GM12873 (cell line): ENCODE results near the gene GRM4.

ENCODE experiments used
- CTCF ChIP-seq: IDR thresholded peaks from 2 replicates; pipeline ENCODE4 v1.5.1; 2012; ENCODE audit warnings: low read depth, mild to moderate bottlenecking, moderate library complexity, low read length, control low read depth; ENCODE audit not compliant: insufficient read depth; ENCODE audit errors: missing control alignments

Gene GRM4

GRCh38 chr6:34090529-34090928, 55.4 kb downstream of the GRM4 start:
- TF ChIP-seq CTCF: no peak

DNA sequence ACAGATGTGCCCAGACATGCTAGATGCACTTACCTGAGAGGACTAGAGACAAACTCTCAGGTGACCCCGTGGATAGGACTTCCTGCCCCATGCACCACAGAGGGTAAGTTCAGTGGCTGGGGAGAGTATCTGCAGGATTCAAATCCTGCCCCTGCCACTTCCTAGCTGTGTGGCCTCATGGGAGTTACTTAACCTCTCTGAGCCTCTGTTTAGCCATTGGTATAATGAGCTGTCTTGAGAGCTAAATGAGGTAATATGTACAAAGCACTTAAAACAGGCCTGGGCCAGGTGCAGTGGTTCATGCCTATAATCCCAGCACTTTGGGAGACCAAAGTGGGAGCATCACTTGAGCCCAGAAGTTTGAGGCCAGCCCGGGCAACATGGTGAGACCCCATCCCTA, 59.3 kb downstream of the GRM4 start:
- no peak for TF ChIP-seq CTCF

DNA sequence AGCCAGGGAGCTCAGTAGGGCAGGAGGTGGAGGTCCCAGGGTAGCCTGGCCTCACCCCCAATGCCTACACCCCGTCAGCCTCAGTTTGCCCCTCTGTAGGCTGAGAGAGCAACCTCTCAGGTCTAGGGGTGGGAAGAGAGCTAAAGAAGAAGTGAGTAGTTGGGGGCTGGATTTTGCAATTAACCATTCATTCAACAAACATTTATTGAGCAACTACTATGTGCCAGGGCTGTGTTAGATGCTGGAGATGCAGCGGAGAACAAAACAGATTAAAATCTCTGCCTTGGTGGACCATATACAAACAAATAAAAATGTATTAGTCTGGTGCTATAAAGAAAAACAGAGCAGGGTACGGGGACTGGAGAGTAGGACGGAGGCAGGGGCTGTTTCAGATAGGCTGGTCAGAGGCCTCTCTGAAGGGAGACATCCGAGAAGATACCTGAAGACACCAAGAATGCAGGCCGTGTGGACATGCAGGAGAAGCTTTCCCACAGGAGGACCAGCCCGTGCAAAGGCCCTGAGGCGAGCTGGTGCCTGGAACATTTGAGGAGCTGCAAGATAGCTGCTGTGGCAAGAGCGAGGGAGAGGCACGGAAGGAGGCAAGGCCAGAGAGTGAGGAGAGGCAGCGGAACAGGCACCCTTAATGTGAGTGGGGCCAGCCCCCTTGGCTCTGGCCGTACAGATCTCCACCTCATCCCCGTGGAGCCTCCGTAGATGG, 60.3 kb downstream of the GRM4 start:
- no peak for TF ChIP-seq CTCF

DNA sequence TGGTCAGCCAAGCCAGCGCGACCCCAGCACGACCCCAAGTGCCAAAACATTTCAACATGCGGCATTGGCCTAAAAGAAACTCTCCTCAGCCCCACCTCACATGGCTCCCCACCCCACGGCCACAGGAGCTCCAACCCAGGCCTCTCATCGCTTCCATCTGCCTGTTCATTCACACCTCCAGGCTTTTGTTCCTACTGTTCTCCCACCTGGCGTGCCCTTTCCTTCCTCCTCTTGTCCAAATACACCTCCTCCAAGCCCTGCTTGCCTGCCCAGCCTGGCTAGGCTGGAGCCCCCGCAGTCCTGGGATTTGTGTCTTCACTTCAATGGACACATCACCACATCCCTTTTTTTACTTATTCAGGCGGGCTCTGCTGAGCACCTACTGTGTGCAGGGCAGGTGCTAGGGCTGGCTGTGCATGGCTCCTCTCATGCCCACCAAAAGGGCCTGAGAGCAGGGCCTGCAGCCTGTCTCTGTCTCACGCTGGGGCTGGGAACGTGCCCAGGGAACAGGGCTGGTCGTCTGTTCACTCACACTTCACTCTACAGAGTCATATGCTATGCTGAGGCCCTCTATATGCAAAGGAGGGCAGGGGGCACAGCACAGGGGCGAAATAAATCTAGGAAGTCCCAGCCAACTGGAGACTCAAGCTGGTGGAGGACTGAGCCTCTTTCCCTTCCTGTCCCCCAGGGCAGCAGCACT, 61.1 kb downstream of the GRM4 start:
- no peak for TF ChIP-seq CTCF

DNA sequence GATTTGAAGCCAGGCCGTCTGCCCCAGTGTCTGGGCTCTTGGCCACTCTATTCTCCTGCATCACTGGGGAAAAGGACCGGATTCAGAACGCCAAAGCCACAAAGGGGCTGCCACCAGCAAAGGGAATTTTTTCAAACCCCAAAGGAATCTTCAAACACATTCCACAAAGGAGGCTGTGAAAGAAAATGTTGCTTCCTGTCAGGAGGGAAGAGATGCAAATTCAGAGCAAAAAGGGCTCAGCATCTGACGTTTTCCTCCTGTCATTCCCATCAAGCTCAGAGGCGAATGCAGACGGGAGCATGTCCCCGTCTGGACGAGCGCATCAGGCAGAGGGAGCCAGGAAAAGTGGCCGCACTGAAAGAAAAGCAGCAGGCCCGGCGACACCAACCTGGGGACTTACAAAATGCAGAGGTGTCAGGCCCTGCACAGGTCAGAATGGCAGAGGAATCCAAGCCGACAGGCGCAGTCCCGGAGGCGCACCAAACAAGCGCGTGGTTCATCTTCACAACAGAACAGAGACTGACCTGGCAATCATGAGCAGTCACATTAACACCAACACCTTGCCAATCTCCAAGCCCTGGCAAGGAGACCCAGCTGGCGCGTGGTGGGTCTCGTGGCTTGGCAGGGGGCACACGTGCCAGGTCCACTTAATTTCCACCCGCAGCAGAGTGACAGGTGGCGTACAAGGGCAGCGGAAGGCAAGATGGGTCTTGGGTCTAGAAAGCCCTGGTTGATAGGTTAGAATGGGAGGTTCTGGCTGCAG, 62.8 kb downstream of the GRM4 start:
- no peak for TF ChIP-seq CTCF

DNA sequence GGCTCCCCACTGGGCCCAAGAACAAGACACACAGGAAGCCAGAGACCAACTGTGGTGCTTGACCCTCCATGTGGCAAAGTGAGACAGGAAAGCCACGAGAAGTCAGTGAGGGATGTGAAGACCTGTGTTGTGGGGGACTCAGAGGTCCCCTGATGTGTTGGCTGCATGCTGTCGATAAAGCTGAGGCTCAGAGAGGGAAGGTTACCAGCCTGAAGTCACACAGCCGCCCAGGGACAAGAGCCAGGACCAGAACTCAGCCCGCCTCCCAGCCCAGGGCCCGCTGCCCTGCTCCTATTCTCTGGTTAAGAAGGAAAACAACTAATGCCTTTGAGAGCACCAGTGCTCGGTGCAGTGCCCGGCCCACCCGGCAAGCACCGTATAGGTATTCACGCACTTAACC, 63.5 kb downstream of the GRM4 start:
- TF ChIP-seq CTCF: no peak

DNA sequence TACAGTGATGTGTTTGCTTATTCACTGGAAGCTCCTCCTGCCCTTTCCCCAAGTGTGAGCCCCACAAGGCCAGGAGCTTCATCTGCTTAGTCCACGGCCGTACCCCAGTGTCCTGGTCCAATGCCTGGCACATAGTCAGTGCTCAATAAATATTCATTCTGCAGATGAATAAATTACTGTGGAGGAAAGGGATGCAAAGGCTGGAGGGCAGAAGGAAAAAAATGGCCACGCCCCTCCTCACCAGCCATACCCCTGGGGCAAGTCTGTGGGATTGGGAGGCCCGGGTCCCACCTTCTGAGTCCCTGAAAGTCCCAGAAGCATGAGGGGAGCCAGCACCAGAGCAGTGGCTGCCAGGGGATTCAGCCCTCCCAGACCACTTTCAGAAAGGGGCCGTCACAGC, 65.5 kb downstream of the GRM4 start:
- TF ChIP-seq CTCF: no peak
